ENCODE data around the gene GAB2.

The GAB2 gene

DNA sequence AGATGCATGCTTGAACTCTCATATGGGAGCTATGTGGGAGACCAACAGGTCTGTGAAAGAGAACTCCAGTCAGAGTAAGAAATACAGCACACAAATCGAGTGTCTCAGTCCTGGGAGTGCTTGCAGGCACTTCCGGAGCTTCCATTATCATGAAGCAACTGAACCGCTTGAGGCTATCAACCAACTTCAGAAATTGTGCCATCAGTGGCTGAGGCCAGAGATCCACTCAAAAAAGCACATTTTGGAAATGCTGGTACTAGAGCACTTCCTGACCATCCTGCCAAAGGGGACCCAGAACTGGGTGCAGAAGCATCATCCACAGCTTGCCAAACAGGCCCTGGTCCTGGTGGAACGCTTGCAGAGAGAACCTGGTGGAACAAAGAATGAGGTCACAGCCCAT, 33.4 kb downstream of the GAB2 start:
- H3K4me3 ChIP-seq (ENCODE audit: low read depth, low read length), result no peak overlapping the region
- no peak for DNase-seq (ENCODE audit: low read depth)
- in situ Hi-C loops (cut with HindIII; ENCODE audit: low sequenced_read_pairs), result no loop called here
- TF ChIP-seq, protein P1, sequence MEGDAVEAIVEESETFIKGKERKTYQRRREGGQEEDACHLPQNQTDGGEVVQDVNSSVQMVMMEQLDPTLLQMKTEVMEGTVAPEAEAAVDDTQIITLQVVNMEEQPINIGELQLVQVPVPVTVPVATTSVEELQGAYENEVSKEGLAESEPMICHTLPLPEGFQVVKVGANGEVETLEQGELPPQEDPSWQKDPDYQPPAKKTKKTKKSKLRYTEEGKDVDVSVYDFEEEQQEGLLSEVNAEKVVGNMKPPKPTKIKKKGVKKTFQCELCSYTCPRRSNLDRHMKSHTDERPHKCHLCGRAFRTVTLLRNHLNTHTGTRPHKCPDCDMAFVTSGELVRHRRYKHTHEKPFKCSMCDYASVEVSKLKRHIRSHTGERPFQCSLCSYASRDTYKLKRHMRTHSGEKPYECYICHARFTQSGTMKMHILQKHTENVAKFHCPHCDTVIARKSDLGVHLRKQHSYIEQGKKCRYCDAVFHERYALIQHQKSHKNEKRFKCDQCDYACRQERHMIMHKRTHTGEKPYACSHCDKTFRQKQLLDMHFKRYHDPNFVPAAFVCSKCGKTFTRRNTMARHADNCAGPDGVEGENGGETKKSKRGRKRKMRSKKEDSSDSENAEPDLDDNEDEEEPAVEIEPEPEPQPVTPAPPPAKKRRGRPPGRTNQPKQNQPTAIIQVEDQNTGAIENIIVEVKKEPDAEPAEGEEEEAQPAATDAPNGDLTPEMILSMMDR (IDR thresholded peaks at IDR 0.05; ENCODE audit: low read depth, low read length, missing control alignments), result no peak

DNA sequence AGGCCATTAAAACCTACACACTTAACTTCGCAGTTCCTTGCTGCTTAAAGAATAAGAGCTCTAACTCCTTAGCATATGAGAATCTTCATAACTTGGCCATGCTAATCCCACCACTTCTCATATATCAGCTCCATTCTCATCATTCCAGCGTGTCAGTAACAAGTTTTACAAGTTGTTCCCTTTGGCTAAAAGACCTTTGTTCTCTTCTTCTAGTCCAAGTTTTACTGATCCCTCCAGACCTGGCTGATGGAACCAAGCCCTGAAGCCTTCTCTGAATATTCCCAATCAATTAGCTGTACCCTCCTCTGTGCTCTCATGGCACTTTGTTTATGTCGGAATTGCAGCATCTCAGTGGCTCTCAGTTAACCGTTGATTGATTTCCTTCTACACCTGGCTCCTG, 35.8 kb downstream of the GAB2 start:
- in situ Hi-C loops (cut with HindIII; ENCODE audit: low sequenced_read_pairs), result no loop called here

DNA sequence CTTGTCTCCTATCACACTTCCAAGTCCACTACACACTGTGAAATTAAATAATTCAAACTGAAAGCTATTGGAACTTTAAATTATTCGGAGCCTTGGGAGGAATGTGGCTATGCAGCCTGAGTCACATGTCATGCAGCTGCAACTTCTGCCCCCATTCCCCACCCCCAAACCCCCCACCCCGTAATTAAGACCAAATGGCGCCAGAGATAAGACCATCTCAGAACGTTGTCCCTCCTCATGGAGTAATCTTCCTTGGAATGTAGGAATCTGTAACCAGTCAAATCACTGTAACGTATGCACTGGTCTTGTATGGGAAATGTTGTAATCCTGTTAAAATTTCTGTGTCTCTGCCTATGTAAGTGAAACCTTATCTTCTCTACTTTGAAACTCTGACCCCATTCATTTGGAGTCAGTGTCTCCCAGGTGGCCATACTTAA, 37.0 kb downstream of the GAB2 start:
- TF ChIP-seq, protein P1 (IDR thresholded peaks at IDR 0.05; ENCODE audit: low read depth, low read length, missing control alignments), result no peak
- no peak overlapping the region for H3K4me3 ChIP-seq (ENCODE audit: low read depth, low read length)
- no peak for DNase-seq (ENCODE audit: low read depth)
- in situ Hi-C loops (cut with HindIII; ENCODE audit: low sequenced_read_pairs), result no loop called here

More for the DNA sequence above, 35.8 kb downstream of the GAB2 start:
- no peak for DNase-seq (ENCODE audit: low read depth)
- H3K4me3 ChIP-seq (ENCODE audit: low read depth, low read length), result no peak overlapping the region
- TF ChIP-seq, protein P1 (IDR thresholded peaks at IDR 0.05; ENCODE audit: low read depth, low read length, missing control alignments), result no peak

DNA sequence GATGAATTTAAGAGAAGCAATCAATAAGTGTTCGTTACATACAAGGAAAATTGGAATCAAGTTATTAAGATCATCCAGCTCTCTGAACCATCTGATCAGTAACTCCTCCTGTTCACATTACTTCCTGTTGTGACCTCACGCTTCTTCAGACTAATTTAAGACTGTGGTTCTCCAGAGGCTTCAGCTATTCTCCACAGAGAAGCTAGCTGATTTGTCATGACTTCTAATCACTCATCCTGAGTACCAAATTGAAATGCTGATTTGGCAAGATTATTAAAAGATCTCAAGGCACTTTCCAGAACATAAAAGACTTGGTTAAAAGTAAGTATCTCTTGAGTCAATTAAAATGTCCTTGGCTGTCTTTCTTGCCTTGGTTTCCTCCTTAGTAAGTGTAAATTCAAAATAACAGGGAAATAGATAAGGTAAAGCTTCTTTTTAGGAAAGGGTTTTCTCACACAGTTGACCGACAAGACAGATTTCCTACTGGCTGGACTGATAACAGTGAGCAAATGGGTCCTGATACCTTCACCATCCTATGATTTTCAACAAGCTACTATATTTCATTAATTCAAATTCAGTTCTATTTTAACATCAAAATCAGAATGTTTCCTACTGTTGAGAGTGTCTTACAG, 38.5 kb downstream of the GAB2 start:
- in situ Hi-C loops (cut with HindIII; ENCODE audit: low sequenced_read_pairs), result no loop called here
- H3K4me3 ChIP-seq (ENCODE audit: low read depth, low read length), result no peak overlapping the region
- DNase-seq (ENCODE audit: low read depth), result no peak
- TF ChIP-seq, protein P1 (IDR thresholded peaks at IDR 0.05; ENCODE audit: low read depth, low read length, missing control alignments), result no peak

DNA sequence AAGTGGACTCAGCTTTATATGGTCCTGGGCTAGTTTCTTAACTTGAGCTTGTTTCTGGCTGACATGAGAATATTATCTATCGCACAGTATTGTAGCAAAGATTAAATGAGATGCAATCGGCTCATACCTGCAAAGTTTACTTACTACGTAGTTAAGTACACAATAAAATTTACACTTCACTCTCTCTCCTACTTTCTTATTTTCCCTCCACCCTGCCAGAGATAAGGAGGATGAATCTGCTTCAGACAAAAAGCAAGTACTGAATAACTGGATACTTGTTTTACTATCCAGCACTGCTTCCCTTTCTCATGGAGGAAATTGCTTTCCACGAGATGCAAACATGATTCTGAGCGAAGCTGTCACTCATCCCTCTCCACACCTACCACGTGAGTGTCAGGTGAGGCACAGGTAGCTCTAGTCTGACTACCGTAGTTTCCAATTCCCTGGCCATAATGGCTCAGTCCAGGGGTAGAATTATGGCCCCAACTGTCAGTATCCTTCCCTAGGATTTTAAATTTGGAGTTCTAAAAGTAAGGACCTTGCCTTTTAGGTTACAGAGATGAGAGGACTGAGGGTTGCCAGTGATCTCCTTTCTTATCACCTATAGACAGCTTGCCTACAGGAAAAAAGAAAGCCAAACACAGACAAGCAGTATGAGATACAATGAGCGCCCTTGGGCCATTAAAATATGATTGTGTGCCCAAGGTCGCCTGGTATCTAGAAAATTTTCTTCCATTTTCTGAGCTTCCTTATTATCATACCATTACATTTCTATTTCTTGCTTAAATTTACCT, 39.8 kb downstream of the GAB2 start:
- H3K4me3 ChIP-seq (ENCODE audit: low read depth, low read length), result no peak overlapping the region
- in situ Hi-C loops (cut with HindIII; ENCODE audit: low sequenced_read_pairs), result no loop called here
- TF ChIP-seq, protein P1 (IDR thresholded peaks at IDR 0.05; ENCODE audit: low read depth, low read length, missing control alignments), result no peak
- DNase-seq (ENCODE audit: low read depth), result no peak

DNA sequence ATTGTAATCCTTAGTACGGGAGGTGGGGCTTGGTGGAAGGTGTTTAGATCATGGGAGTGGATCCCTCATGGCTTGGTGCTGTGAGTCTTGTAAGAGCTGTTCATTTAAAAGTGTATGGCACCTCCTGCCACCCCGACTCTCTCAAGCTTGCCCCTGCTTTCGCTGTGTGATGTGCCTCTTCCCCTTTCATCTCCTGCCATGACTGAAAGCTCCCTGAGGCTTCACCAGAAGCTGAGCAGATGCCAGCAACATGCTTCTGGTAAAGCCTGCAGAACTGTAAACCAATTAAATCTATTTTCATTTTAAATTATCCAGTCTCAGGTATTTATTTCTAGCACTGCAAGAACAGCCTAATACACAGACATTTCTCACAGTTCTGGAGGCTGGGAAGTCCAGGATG, 40.8 kb downstream of the GAB2 start:
- H3K4me3 ChIP-seq (ENCODE audit: low read depth, low read length), result no peak overlapping the region
- TF ChIP-seq, protein P1 (IDR thresholded peaks at IDR 0.05; ENCODE audit: low read depth, low read length, missing control alignments), result no peak
- in situ Hi-C loops (cut with HindIII; ENCODE audit: low sequenced_read_pairs), result no loop called here

More for the DNA sequence above, 40.8 kb downstream of the GAB2 start:
- DNase-seq (ENCODE audit: low read depth), result no peak

All from astrocyte of the cerebellum (primary cell).